GM12878 (cell line): ENCODE results near the gene IL1B. TPM values are rescaled to one million over a fixed set of nuclear protein-coding genes. Genes with fewer than 3 reads are reported as not detected.

Experiments used
- BCL11A ChIP-seq: IDR thresholded peaks from 2 replicates; pipeline ENCODE4 v1.6.1; 2011; ENCODE audit warnings: low read depth, low read length
- CBFB ChIP-seq: IDR thresholded peaks from 2 replicates; pipeline ENCODE4 v1.6.1; 2016; ENCODE audit warnings: antibody characterized with exemption, low read depth
- EP300 ChIP-seq, 2 experiments: fragments of 150-350 bp in 1 of 2; IDR thresholded peaks; 2 replicates each; pipeline ENCODE4 v1.6.1; 2011 to 2012; ENCODE audit warnings: low read depth in 2 of 2, low read length in 2 of 2, borderline replicate concordance in 1 of 2, improper control_type of control experiment in 1 of 2, inconsistent platforms in 1 of 2; ENCODE audit not compliant: control insufficient read depth in 1 of 2
- FOXM1 ChIP-seq: IDR thresholded peaks from 2 replicates; pipeline ENCODE4 v1.6.1; 2012; ENCODE audit warnings: low read depth, mild to moderate bottlenecking, inconsistent platforms, low read length, moderate library complexity
- KDM1A ChIP-seq: fragments of 200-600 bp; sonication (generic); IDR thresholded peaks from 2 replicates; pipeline ENCODE4 v1.6.1; 2016; ENCODE audit warnings: borderline replicate concordance
- MXI1 ChIP-seq: fragments of 150-350 bp; IDR thresholded peaks from 2 replicates; pipeline ENCODE4 v1.6.1; 2011; ENCODE audit warnings: low read depth, mild to moderate bottlenecking, inconsistent platforms, low read length, improper control_type of control experiment
- NBN ChIP-seq: fragments of 450-650 bp; IDR thresholded peaks from 2 replicates; pipeline ENCODE4 v1.6.1; 2016
- NR2C2 ChIP-seq: IDR thresholded peaks from 2 replicates; pipeline ENCODE4 v1.6.1; 2011; ENCODE audit warnings: borderline replicate concordance, low read depth; ENCODE audit not compliant: control insufficient read depth, insufficient read length
- NRF1 ChIP-seq: conservative IDR thresholded peaks from 2 replicates; pipeline ENCODE4 v1.6.1; 2011; ENCODE audit warnings: mild to moderate bottlenecking, low read depth, low read length, improper control_type of control experiment
- RB1 ChIP-seq: fragments of 450-650 bp; formaldehyde crosslinking; IDR thresholded peaks from 2 replicates; pipeline ENCODE4 v1.6.1; 2017; ENCODE audit warnings: mild to moderate bottlenecking, borderline replicate concordance
- SMC3 ChIP-seq: IDR thresholded peaks from 2 replicates; pipeline ENCODE4 v1.6.1; 2011; ENCODE audit warnings: low read length, improper control_type of control experiment, borderline replicate concordance
- SUZ12 ChIP-seq: fragments of 200-600 bp; sonication (generic); IDR thresholded peaks from one replicate; pipeline ENCODE4 v1.6.1; 2018; ENCODE audit warnings: antibody characterized with exemption, mild to moderate bottlenecking; ENCODE audit not compliant: unreplicated experiment
- polyA plus RNA-seq, 11 experiments: library from polyadenylated mRNA; depleted of rRNA in 4 of 11; unstranded in 6 of 11; stranded (reverse) in 5 of 11; fragments of >200 nt; fragmentation: Nextera tagmentation in 4 of 11; fragmentation: Illumina TruSeq in 1 of 11; extraction: Ambion mirVana in 4 of 11; extraction: Trizol in 1 of 11; gene quantifications; 1 replicate in 1 of 11; 2 replicates in 10 of 11; pipeline versions ENCODE4 v1.2.1 to v1.2.3, GENCODE V29; 2011 to 2016; ENCODE audit warnings: inconsistent platforms in 2 of 11, missing spikeins in 2 of 11, low read depth in 1 of 11
- total RNA-seq, 4 experiments: library from RNA; depleted of rRNA in 3 of 4; stranded (reverse); fragments of >200 nt in 3 of 4; fragmentation: Illumina TruSeq in 1 of 4; extraction: Trizol in 1 of 4; gene quantifications; 2 replicates each; pipeline versions ENCODE4 v1.2.1 to v1.2.3, GENCODE V29; 2013 to 2021
- TF ChIP-seq, protein P1 (sequence below): IDR thresholded peaks from 2 replicates; pipeline ENCODE4 v1.6.1; 2012; ENCODE audit warnings: low read length, inconsistent platforms
- TF ChIP-seq, protein P2 (sequence below), 3 experiments: IDR thresholded peaks in 2 of 3; conservative IDR thresholded peaks in 1 of 3; 2 replicates each; pipeline ENCODE4 v1.5.1; 2011; ENCODE audit warnings: low read depth in 3 of 3, low read length in 3 of 3, mild to moderate bottlenecking in 3 of 3, control low read depth in 2 of 3, moderate library complexity in 2 of 3, inconsistent platforms in 1 of 3, mixed read lengths in 1 of 3; ENCODE audit not compliant: control insufficient read depth in 2 of 3, insufficient read depth in 1 of 3; ENCODE audit errors: extremely low read depth in 1 of 3
- TF ChIP-seq, protein P3 (sequence below): fragments of 450-650 bp; IDR thresholded peaks from 2 replicates; pipeline ENCODE4 v1.6.1; 2018; ENCODE audit warnings: mild to moderate bottlenecking, low read depth, moderate library complexity; ENCODE audit not compliant: partially characterized antibody
- TF ChIP-seq, protein P4 (sequence below): fragments of 450-650 bp; IDR thresholded peaks from 2 replicates; pipeline ENCODE4 v1.6.1; 2014; ENCODE audit warnings: mild to moderate bottlenecking
- TF ChIP-seq, protein P5 (sequence below): IDR thresholded peaks from 2 replicates; pipeline ENCODE4 v1.6.1; 2011; ENCODE audit warnings: mild to moderate bottlenecking, low read depth, low read length, moderate library complexity; ENCODE audit not compliant: insufficient replicate concordance
- TF ChIP-seq, protein P6 (sequence below): fragments of 450-650 bp; conservative IDR thresholded peaks from 2 replicates; pipeline ENCODE4 v1.6.1; 2017; ENCODE audit warnings: mild to moderate bottlenecking, moderate library complexity

IL1B gene
- total and polyA plus RNA-seq, 10 of the 15 experiments (the other 5 are each of a cell fraction or from before 2014, with no cell fraction given) = 0.20 to 1.6 (median 0.84) TPM

DNA sequence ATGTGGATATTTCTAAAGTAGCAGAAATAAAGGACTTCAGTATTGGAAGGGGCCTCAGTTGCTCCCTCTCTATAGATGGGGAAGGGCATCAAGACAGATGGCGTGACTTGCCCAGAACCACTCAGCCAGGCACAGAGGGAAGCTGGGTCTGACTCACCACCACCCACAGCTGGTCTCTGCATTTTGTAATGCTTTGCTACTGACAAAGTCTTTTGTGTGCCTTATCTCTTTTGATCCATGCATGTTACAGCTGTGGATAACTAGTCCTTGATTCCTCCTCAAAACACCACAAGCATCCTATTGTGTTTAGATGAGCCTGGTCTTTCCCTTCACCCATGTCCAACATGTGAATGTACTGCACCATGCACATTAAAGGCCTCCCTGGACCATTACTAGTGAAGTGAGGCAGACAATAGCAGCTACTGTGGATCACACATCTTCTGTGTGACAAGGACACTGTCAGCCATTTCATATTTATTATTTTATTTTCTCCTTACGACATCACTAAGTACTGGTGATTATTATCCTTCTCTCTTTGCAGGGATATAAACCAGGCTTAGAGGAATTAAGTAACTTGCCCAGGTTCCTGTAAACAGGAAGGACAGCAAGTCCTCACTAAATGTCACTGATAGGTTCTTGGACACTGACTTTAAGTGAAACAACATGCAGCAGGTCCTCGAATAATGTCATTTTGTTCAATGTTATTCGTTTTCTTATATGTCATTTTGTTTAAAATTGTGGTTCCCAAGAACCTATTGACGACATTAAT lies 44.8 kb upstream of the IL1B start (continued):
- TF ChIP-seq NR2C2 (no peak), RB1 (no peak), SMC3 (no peak), BCL11A (peak; percentile 92), NBN (no peak), FOXM1 (peak; percentile 48; the same call in 1 of the 2 replicates), MXI1 (no peak), KDM1A (no peak), NRF1 (no peak), EP300 (IDR thresholded peaks at IDR 0.05; ENCODE audit: borderline replicate concordance in 1 of 2, control insufficient read depth in 1 of 2, low read depth in 2 of 2, low read length in 2 of 2) (peak; percentile 72 to 83; a peak in 3 of 4 replicates), CBFB (no peak; the same call in 1 of the 2 replicates), SUZ12 (no peak)
- TF ChIP-seq, protein P1, sequence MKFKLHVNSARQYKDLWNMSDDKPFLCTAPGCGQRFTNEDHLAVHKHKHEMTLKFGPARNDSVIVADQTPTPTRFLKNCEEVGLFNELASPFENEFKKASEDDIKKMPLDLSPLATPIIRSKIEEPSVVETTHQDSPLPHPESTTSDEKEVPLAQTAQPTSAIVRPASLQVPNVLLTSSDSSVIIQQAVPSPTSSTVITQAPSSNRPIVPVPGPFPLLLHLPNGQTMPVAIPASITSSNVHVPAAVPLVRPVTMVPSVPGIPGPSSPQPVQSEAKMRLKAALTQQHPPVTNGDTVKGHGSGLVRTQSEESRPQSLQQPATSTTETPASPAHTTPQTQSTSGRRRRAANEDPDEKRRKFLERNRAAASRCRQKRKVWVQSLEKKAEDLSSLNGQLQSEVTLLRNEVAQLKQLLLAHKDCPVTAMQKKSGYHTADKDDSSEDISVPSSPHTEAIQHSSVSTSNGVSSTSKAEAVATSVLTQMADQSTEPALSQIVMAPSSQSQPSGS = peak; percentile 17; the same call in 1 of the 2 replicates
- TF ChIP-seq, protein P2, sequence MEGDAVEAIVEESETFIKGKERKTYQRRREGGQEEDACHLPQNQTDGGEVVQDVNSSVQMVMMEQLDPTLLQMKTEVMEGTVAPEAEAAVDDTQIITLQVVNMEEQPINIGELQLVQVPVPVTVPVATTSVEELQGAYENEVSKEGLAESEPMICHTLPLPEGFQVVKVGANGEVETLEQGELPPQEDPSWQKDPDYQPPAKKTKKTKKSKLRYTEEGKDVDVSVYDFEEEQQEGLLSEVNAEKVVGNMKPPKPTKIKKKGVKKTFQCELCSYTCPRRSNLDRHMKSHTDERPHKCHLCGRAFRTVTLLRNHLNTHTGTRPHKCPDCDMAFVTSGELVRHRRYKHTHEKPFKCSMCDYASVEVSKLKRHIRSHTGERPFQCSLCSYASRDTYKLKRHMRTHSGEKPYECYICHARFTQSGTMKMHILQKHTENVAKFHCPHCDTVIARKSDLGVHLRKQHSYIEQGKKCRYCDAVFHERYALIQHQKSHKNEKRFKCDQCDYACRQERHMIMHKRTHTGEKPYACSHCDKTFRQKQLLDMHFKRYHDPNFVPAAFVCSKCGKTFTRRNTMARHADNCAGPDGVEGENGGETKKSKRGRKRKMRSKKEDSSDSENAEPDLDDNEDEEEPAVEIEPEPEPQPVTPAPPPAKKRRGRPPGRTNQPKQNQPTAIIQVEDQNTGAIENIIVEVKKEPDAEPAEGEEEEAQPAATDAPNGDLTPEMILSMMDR (IDR thresholded peaks at IDR 0.05 in 2 of 3, conservative IDR thresholded peaks at IDR 0.05 in 1 of 3; ENCODE audit: control insufficient read depth in 2 of 3, extremely low read depth in 1 of 3, insufficient read depth in 1 of 3, low read depth in 3 of 3, low read length in 3 of 3) = no peak
- TF ChIP-seq, protein P3, sequence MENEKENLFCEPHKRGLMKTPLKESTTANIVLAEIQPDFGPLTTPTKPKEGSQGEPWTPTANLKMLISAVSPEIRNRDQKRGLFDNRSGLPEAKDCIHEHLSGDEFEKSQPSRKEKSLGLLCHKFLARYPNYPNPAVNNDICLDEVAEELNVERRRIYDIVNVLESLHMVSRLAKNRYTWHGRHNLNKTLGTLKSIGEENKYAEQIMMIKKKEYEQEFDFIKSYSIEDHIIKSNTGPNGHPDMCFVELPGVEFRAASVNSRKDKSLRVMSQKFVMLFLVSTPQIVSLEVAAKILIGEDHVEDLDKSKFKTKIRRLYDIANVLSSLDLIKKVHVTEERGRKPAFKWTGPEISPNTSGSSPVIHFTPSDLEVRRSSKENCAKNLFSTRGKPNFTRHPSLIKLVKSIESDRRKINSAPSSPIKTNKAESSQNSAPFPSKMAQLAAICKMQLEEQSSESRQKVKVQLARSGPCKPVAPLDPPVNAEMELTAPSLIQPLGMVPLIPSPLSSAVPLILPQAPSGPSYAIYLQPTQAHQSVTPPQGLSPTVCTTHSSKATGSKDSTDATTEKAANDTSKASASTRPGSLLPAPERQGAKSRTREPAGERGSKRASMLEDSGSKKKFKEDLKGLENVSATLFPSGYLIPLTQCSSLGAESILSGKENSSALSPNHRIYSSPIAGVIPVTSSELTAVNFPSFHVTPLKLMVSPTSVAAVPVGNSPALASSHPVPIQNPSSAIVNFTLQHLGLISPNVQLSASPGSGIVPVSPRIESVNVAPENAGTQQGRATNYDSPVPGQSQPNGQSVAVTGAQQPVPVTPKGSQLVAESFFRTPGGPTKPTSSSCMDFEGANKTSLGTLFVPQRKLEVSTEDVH = no peak
- TF ChIP-seq, protein P4, sequence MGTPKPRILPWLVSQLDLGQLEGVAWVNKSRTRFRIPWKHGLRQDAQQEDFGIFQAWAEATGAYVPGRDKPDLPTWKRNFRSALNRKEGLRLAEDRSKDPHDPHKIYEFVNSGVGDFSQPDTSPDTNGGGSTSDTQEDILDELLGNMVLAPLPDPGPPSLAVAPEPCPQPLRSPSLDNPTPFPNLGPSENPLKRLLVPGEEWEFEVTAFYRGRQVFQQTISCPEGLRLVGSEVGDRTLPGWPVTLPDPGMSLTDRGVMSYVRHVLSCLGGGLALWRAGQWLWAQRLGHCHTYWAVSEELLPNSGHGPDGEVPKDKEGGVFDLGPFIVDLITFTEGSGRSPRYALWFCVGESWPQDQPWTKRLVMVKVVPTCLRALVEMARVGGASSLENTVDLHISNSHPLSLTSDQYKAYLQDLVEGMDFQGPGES = no peak
- TF ChIP-seq, protein P5, sequence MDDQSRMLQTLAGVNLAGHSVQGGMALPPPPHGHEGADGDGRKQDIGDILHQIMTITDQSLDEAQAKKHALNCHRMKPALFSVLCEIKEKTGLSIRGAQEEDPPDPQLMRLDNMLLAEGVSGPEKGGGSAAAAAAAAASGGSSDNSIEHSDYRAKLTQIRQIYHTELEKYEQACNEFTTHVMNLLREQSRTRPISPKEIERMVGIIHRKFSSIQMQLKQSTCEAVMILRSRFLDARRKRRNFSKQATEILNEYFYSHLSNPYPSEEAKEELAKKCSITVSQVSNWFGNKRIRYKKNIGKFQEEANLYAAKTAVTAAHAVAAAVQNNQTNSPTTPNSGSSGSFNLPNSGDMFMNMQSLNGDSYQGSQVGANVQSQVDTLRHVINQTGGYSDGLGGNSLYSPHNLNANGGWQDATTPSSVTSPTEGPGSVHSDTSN = no peak
- TF ChIP-seq, protein P6, sequence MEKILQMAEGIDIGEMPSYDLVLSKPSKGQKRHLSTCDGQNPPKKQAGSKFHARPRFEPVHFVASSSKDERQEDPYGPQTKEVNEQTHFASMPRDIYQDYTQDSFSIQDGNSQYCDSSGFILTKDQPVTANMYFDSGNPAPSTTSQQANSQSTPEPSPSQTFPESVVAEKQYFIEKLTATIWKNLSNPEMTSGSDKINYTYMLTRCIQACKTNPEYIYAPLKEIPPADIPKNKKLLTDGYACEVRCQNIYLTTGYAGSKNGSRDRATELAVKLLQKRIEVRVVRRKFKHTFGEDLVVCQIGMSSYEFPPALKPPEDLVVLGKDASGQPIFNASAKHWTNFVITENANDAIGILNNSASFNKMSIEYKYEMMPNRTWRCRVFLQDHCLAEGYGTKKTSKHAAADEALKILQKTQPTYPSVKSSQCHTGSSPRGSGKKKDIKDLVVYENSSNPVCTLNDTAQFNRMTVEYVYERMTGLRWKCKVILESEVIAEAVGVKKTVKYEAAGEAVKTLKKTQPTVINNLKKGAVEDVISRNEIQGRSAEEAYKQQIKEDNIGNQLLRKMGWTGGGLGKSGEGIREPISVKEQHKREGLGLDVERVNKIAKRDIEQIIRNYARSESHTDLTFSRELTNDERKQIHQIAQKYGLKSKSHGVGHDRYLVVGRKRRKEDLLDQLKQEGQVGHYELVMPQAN = no peak
